ENCODE measurements around the gene CRISPLD2. TPM values are rescaled to one million over a fixed set of nuclear protein-coding genes. Genes with fewer than 3 reads are reported as not detected.
"Not testable (repeated sequence)": the region's sequence is repeated elsewhere in the genome, so short reads cannot be mapped to it uniquely, and the experiment has no call there.

CRISPLD2 gene
- total RNA-seq, 1 donor, result 40.2 TPM

- Histone ChIP-seq H2AFZ (ENCODE audit: low read length) (no peak overlapping the region), H3K4me3 (ENCODE audit: insufficient read depth, low read length) (no peak overlapping the region), H3K27ac (ENCODE audit: low read depth, low read length) (peak overlapping the region; percentile 85), H3K79me2 (ENCODE audit: insufficient read depth, low read length) (no peaks in the 10 kb centered on the region), H3K4me1 (ENCODE audit: insufficient read depth, low read length) (peaks cover 45% of the 10 kb centered on the region), H3K27me3 (ENCODE audit: insufficient read depth, low read length) (no peaks in the 10 kb centered on the region), H3K36me3 (ENCODE audit: insufficient read depth, low read length) (no peaks in the 10 kb centered on the region), H4K20me1 (ENCODE audit: insufficient read depth, low read length) (no peaks in the 10 kb centered on the region), H3K4me2 (ENCODE audit: insufficient read depth, low read length) (peak overlapping the region; percentile 36), H3K9me3 (ENCODE audit: low read depth, low read length) (no peaks in the 10 kb centered on the region)
- DNase-seq (ENCODE audit: insufficient read length, low spot score, missing footprints), result peak; percentile 93
- no peak for TF ChIP-seq CTCF (IDR thresholded peaks at IDR 0.05; ENCODE audit: extremely low read depth, low read depth, low read length)
These were observed 9.6 kb downstream of the CRISPLD2 start for GRCh38 chr16:84829168-84829965.

GRCh38 chr16:84830765-84831384 is 11.1 kb downstream of the CRISPLD2 start:
- Histone ChIP-seq H2AFZ (ENCODE audit: low read length) (no peak overlapping the region), H3K79me2 (ENCODE audit: insufficient read depth, low read length) (no peaks in the 10 kb centered on the region), H3K36me3 (ENCODE audit: insufficient read depth, low read length) (no peaks in the 10 kb centered on the region), H4K20me1 (ENCODE audit: insufficient read depth, low read length) (no peaks in the 10 kb centered on the region), H3K27ac (ENCODE audit: low read depth, low read length) (peak overlapping the region; percentile 97), H3K9me3 (ENCODE audit: low read depth, low read length) (no peaks in the 10 kb centered on the region), H3K4me1 (ENCODE audit: insufficient read depth, low read length) (peaks cover 50% of the 10 kb centered on the region), H3K27me3 (ENCODE audit: insufficient read depth, low read length) (no peaks in the 10 kb centered on the region), H3K4me3 (ENCODE audit: insufficient read depth, low read length) (no peak overlapping the region), H3K4me2 (ENCODE audit: insufficient read depth, low read length) (no peak overlapping the region)
- no peak for TF ChIP-seq CTCF (IDR thresholded peaks at IDR 0.05; ENCODE audit: extremely low read depth, low read depth, low read length)
- no peak for DNase-seq (ENCODE audit: insufficient read length, low spot score, missing footprints)

- H2AFZ ChIP-seq (ENCODE audit: low read length); H3K9me3 ChIP-seq (ENCODE audit: low read depth, low read length); DNase-seq (ENCODE audit: insufficient read length, low spot score, missing footprints); H3K36me3 ChIP-seq (ENCODE audit: insufficient read depth, low read length); H3K79me2 ChIP-seq (ENCODE audit: insufficient read depth, low read length); H3K4me2 ChIP-seq (ENCODE audit: insufficient read depth, low read length); H3K27me3 ChIP-seq (ENCODE audit: insufficient read depth, low read length); H3K4me3 ChIP-seq (ENCODE audit: insufficient read depth, low read length); H4K20me1 ChIP-seq (ENCODE audit: insufficient read depth, low read length): not testable (repeated sequence)
- H3K4me1 ChIP-seq (ENCODE audit: insufficient read depth, low read length), result peaks cover 47% of the 10 kb centered on the region
- H3K27ac ChIP-seq (ENCODE audit: low read depth, low read length), result peak overlapping the region; percentile 97
These were observed 11.9 kb downstream of the CRISPLD2 start for GRCh38 chr16:84831728-84832127.

- Histone ChIP-seq H3K4me1 (ENCODE audit: insufficient read depth, low read length) (peaks cover 52% of the 10 kb centered on the region), H3K27ac (ENCODE audit: low read depth, low read length) (peak overlapping the region; percentile 97), H3K4me2 (ENCODE audit: insufficient read depth, low read length) (peak overlapping the region; percentile 83), H3K9me3 (ENCODE audit: low read depth, low read length) (no peaks in the 10 kb centered on the region), H3K36me3 (ENCODE audit: insufficient read depth, low read length) (no peaks in the 10 kb centered on the region), H3K27me3 (ENCODE audit: insufficient read depth, low read length) (no peaks in the 10 kb centered on the region), H3K79me2 (ENCODE audit: insufficient read depth, low read length) (no peaks in the 10 kb centered on the region), H3K4me3 (ENCODE audit: insufficient read depth, low read length) (peak overlapping the region; percentile 60), H2AFZ (ENCODE audit: low read length) (peak overlapping the region; percentile 45), H4K20me1 (ENCODE audit: insufficient read depth, low read length) (no peaks in the 10 kb centered on the region)
- TF ChIP-seq CTCF (IDR thresholded peaks at IDR 0.05; ENCODE audit: extremely low read depth, low read depth, low read length), result no peak
- peak; percentile 96 for DNase-seq (ENCODE audit: insufficient read length, low spot score, missing footprints)
These were observed 12.8 kb downstream of the CRISPLD2 start for GRCh38 chr16:84832488-84833143.
